ENCODE data around the gene NEAT1. TPM values are rescaled to one million over a fixed set of nuclear protein-coding genes. Genes with fewer than 3 reads are reported as not detected.

NEAT1 gene
- total RNA-seq, 1 donor from 2014 or later = 172 TPM

GRCh38 chr11:65477149-65477965 is 54.8 kb downstream of the NEAT1 start:
- peak; percentile 98 for DNase-seq (ENCODE audit: low read depth)

- peak; percentile 69 for DNase-seq (ENCODE audit: low read depth)
Observed at GRCh38 chr11:65478388-65479183, 56.0 kb downstream of the NEAT1 start.

- peak; percentile 89 for DNase-seq (ENCODE audit: low read depth)
Observed at GRCh38 chr11:65479184-65480145, 56.9 kb downstream of the NEAT1 start.

- no peak for DNase-seq (ENCODE audit: low read depth)
Observed at GRCh38 chr11:65482306-65482850, 59.8 kb downstream of the NEAT1 start.

GRCh38 chr11:65485920-65486219 is 63.3 kb downstream of the NEAT1 start:
- peak; percentile 65 for DNase-seq (ENCODE audit: low read depth)

GRCh38 chr11:65486570-65487466 is 64.2 kb downstream of the NEAT1 start:
- no peak for DNase-seq (ENCODE audit: low read depth)

- DNase-seq (ENCODE audit: low read depth) = peak; percentile 100
Observed at GRCh38 chr11:65487467-65488272, 65.1 kb downstream of the NEAT1 start.

GRCh38 chr11:65488273-65489034 is 65.9 kb downstream of the NEAT1 start:
- peak; percentile 90 for DNase-seq (ENCODE audit: low read depth)

- peak; percentile 98 for DNase-seq (ENCODE audit: low read depth)
Observed at GRCh38 chr11:65489035-65489705, 66.6 kb downstream of the NEAT1 start.

GRCh38 chr11:65489706-65490320 is 67.2 kb downstream of the NEAT1 start:
- DNase-seq (ENCODE audit: low read depth) = peak; percentile 91

GRCh38 chr11:65491163-65491465 is 68.5 kb downstream of the NEAT1 start:
- DNase-seq (ENCODE audit: low read depth) = peak; percentile 49

- peak; percentile 94 for DNase-seq (ENCODE audit: low read depth)
Observed at GRCh38 chr11:65491614-65492386, 69.2 kb downstream of the NEAT1 start.

- no peak for DNase-seq (ENCODE audit: low read depth)
Observed at GRCh38 chr11:65492387-65492636, 69.7 kb downstream of the NEAT1 start.

GRCh38 chr11:65492637-65493366 is 70.2 kb downstream of the NEAT1 start:
- peak; percentile 92 for DNase-seq (ENCODE audit: low read depth)

- DNase-seq (ENCODE audit: low read depth) = peak; percentile 94
Observed at GRCh38 chr11:65493367-65494176, 71.0 kb downstream of the NEAT1 start.
